K562 (cell line): ENCODE results near the gene LRRC61.

Experiments
- CBX5 ChIP-seq: IDR thresholded peaks from 2 replicates; pipeline ENCODE4 v1.6.1; 2014; ENCODE audit warnings: low read depth, borderline replicate concordance
- EGR1 ChIP-seq: fragments of 450-650 bp; conservative IDR thresholded peaks from 2 replicates; pipeline ENCODE4 v1.6.1; 2017; ENCODE audit warnings: mild to moderate bottlenecking
- JUND ChIP-seq, 2 experiments: IDR thresholded peaks; 2 replicates in 1 of 2; 3 replicates in 1 of 2; pipeline ENCODE4 v1.6.1; 2011; ENCODE audit warnings: borderline replicate concordance in 2 of 2, low read depth in 2 of 2, low read length in 2 of 2, improper control_type of control experiment in 1 of 2, missing biosample characterization in 1 of 2, missing genetic modification characterization in 1 of 2, missing genetic modification reagents in 1 of 2
- MXI1 ChIP-seq: IDR thresholded peaks from 2 replicates; pipeline ENCODE4 v1.6.1; 2011; ENCODE audit warnings: low read depth, mild to moderate bottlenecking, improper control_type of control experiment, low read length
- RFX5 ChIP-seq: IDR thresholded peaks from 2 replicates; pipeline ENCODE4 v1.6.1; 2011; ENCODE audit warnings: low read depth, mild to moderate bottlenecking, improper control_type of control experiment, low read length
- ZBTB17 ChIP-seq: fragments of 450-650 bp; formaldehyde crosslinking; IDR thresholded peaks from 2 replicates; pipeline ENCODE4 v1.4.0; 2020; ENCODE audit warnings: mild to moderate bottlenecking
- ZFP36 ChIP-seq: fragments of 150-350 bp; IDR thresholded peaks from 2 replicates; pipeline ENCODE4 v1.6.1; 2018; ENCODE audit warnings: low read length, low read depth; ENCODE audit not compliant: partially characterized antibody

GRCh38 chr7:150340875-150341262 is 17.7 kb downstream of the LRRC61 start:
- no peak for TF ChIP-seq ZFP36
- TF ChIP-seq JUND (IDR thresholded peaks at IDR 0.05; ENCODE audit: borderline replicate concordance, low read depth, low read length), result no peak
- no peak for TF ChIP-seq JUND (tag; IDR thresholded peaks at IDR 0.05; ENCODE audit: borderline replicate concordance, low read depth, low read length)
- TF ChIP-seq MXI1, result no peak
- no peak for TF ChIP-seq ZBTB17
- no peak for TF ChIP-seq EGR1
- no peak for TF ChIP-seq RFX5
- no peak for TF ChIP-seq CBX5
